NT2/D1 (cell line): ENCODE results near the gene CDK15.

Source experiments
- SUZ12 ChIP-seq: IDR thresholded peaks from 2 replicates; pipeline ENCODE4 v1.6.1; 2011; ENCODE audit not compliant: insufficient read length, insufficient read depth; ENCODE audit errors: extremely low read depth
- YY1 ChIP-seq: IDR thresholded peaks from 2 replicates; pipeline ENCODE4 v1.6.1; 2011; ENCODE audit not compliant: insufficient read length, insufficient read depth
- ZNF274 ChIP-seq: IDR thresholded peaks from 2 replicates; pipeline ENCODE4 v1.6.1; 2011; ENCODE audit warnings: mild to moderate bottlenecking, low read depth, low read length

DNA sequence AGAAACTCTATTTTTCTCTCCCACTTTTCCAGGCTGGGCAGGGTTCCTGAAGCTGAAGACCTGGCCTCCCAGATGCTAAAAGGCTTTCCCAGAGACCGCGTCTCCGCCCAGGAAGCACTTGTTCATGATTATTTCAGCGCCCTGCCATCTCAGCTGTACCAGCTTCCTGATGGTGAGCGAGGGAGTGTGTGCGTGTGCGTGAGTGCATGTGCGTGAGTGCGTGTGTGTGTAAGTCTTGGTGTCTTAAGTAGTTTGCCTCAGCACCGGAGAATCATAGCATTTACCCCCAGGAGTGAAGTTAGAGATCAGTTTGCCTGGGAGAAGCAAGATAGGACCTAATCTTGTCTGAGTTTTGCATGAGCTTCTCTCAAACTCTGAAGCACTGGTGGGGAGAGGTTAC lies 73.7 kb downstream of the CDK15 start:
- TF ChIP-seq ZNF274 (no peak), SUZ12 (no peak), YY1 (no peak)
